Type B pancreatic cell (in vitro differentiated cells): ENCODE measurements around the gene KRT8. TPM values are rescaled to one million over a fixed set of nuclear protein-coding genes. Genes with fewer than 3 reads are reported as not detected.

Experiments used
- DNase-seq: peaks from one replicate; pipeline ENCODE4 v3.0.0; 2021; ENCODE audit warnings: mixed read lengths; ENCODE audit not compliant: unreplicated experiment; ENCODE audit errors: extremely low spot score
- H3K27ac Mint-ChIP-seq: 2 replicates; pipeline ENCODE4 v1.8.0; 2021; ENCODE audit warnings: mild to moderate bottlenecking, mixed read lengths
- H3K27me3 Mint-ChIP-seq: 2 replicates; pipeline ENCODE4 v1.8.0; 2021; ENCODE audit warnings: mixed read lengths
- H3K36me3 Mint-ChIP-seq: 2 replicates; pipeline ENCODE4 v1.8.0; 2021; ENCODE audit warnings: mixed read lengths
- H3K4me1 Mint-ChIP-seq: one replicate; pipeline ENCODE4 v1.8.0; 2021; ENCODE audit warnings: mixed read lengths; ENCODE audit not compliant: unreplicated experiment
- H3K4me3 Mint-ChIP-seq: 2 replicates; pipeline ENCODE4 v1.8.0; 2021; ENCODE audit warnings: mild to moderate bottlenecking, mixed read lengths
- H3K9me3 Mint-ChIP-seq: 2 replicates; pipeline ENCODE4 v1.8.0; 2021; ENCODE audit warnings: mixed read lengths
- CTCF ChIP-seq: fragments of 200-600 bp; sonication (generic); conservative IDR thresholded peaks from 2 replicates; pipeline ENCODE4 v1.5.0; 2021; ENCODE audit warnings: antibody characterized with exemption, mild to moderate bottlenecking
- total RNA-seq: library from RNA; stranded (reverse); gene quantifications from 2 replicates; pipeline ENCODE4 v1.2.1, GENCODE V29; 2021; ENCODE audit warnings: low replicate concordance

KRT8 gene
- total RNA-seq, 1 donor from 2014 or later = 768 TPM

DNA sequence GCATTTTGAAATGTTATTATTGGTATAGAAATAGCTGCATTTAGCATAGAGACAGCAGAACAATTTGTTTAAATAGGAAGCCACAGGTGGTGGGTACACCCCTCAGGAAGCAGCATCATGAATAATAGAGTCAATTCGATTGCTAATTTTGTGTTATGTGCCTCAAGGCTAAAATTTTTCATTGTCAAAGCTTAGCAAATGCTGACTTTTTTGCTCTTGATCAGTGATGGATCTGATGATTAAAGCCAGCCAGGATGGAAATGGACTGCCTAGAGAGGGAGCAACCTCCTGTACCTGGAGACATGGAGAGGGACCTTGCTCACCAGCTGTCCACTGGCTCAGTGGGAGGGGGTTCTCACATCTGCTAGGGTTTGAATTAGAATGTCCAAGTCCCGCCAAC is 4.5 kb upstream of the KRT8 start:
- H3K27ac Mint-ChIP-seq = peak overlapping the region; percentile 42
- no peak overlapping the region for H3K4me3 Mint-ChIP-seq
- H3K9me3 Mint-ChIP-seq = no peaks in the 10 kb centered on the region
- H3K4me1 Mint-ChIP-seq = peaks cover 45% of the 10 kb centered on the region
- no peak for DNase-seq
- H3K27me3 Mint-ChIP-seq = no peaks in the 10 kb centered on the region
- no peaks in the 10 kb centered on the region for H3K36me3 Mint-ChIP-seq
- TF ChIP-seq CTCF = no peak

DNA sequence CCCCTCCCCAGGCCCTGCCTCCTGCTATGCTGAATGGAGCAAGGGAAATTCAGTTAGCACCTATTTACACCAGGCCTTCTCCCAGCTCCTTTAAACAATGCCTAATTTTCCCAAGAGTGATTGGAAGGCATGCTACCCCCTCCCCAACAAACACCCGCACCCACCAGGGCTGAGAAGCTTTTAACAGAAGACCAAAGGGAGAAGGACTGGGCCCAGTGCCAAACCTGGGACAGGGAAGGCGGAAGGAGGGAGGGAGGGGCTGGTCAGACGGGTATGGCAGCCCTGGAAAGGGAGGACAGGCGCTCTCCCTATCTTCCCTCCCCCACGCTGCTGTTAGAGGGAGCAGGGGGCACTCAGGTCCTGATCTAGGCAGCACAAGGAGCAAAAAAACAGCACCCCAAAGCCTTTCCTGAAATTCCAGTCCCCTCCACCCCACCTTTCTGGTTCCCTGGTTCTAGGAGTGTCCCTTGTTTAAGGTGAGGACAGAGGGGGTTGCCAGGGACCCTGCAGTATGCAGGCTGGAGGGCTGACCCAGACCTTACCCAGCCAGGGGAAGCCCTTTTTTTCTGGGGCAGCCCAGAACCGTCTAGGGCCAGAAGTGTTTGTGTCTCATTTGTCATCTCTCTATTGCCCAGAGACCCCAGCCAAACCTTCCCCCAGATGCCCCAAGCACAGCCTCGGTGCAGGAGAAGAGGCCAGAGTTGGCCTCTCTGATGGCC is 2.4 kb upstream of the KRT8 start:
- Mint-ChIP-seq H3K36me3 (peaks cover 4% of the 10 kb centered on the region), H3K4me3 (peak overlapping the region; percentile 82), H3K27ac (peak overlapping the region; percentile 94), H3K27me3 (peaks cover 3% of the 10 kb centered on the region), H3K9me3 (no peaks in the 10 kb centered on the region), H3K4me1 (peaks cover 42% of the 10 kb centered on the region)
- no peak for TF ChIP-seq CTCF
- no peak for DNase-seq

DNA sequence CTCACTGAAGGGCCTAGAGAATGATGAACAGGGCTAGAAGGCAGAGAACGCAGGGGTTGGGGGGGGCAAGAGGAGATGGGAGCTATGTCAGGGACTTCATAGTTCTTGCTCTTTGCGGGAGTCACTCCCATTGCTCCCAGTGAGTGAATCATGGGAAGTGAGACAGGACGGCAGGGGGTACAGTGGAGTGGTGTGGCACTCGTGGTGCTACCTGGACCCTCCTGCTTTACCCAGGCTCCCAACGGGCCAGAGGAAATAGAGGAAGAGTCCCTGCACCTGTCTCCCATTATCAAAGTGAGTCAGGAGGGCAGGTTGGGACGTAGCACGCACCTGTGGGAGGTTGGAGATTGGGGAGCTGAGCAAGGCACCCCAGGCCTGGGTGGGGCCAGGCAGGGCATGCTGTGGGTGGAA is 1.3 kb upstream of the KRT8 start:
- no peak for DNase-seq
- Mint-ChIP-seq H3K27me3 (peaks cover 3% of the 10 kb centered on the region), H3K4me3 (peak overlapping the region; percentile 82), H3K27ac (peak overlapping the region; percentile 94), H3K9me3 (no peaks in the 10 kb centered on the region), H3K36me3 (peaks cover 7% of the 10 kb centered on the region), H3K4me1 (peaks cover 42% of the 10 kb centered on the region)
- TF ChIP-seq CTCF = no peak

DNA sequence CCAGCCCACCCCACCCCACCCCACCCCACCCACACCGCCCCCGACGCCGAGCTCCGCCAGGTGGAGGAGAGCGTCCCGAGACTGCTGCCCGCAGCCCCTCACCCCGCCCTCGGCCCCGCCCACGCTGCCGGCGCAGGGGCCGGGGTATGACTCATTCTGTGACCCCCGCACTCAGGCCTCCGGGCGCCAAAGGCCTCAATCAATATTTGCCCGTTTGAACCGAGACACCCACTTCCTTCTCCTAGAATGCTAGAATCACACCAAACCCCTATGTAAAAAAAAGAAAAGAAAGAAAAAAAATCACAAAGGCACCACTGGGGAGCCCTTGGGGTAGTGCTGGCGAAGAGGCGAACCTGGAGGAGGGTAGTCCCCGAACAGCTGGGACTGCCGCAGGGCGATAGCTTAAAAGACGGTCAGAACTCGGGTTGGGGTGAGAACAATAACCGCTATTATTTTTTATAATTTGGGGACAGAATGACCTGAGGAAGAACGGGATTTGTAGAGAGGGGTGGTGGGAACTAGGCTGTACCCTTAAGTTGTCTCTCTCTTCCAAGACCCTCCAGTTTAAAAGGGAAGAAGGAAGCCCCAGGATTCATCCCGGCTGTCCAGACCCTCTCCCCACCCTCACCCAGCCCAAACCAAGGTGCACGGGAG is 894 bp downstream of the KRT8 start:
- Mint-ChIP-seq H3K9me3 (no peaks in the 10 kb centered on the region), H3K4me1 (peaks cover 33% of the 10 kb centered on the region)
- DNase-seq = peak; percentile 75

GRCh38 chr12:52903285-52903854 is 1.5 kb downstream of the KRT8 start:
- Mint-ChIP-seq H3K9me3 (no peaks in the 10 kb centered on the region), H3K36me3 (peaks cover 19% of the 10 kb centered on the region), H3K4me3 (peak overlapping the region; percentile 86), H3K27ac (peak overlapping the region; percentile 94), H3K27me3 (peaks cover 3% of the 10 kb centered on the region), H3K4me1 (peaks cover 30% of the 10 kb centered on the region)
- DNase-seq = peak; percentile 86
- TF ChIP-seq CTCF = no peak

More for the DNA sequence above, 894 bp downstream of the KRT8 start:
- TF ChIP-seq CTCF = peak; percentile 28
- peak overlapping the region; percentile 94 for H3K27ac Mint-ChIP-seq
- peak overlapping the region; percentile 93 for H3K4me3 Mint-ChIP-seq
- peaks cover 19% of the 10 kb centered on the region for H3K36me3 Mint-ChIP-seq
- H3K27me3 Mint-ChIP-seq = peaks cover 3% of the 10 kb centered on the region
